ENCODE measurements around the gene RAP1GAP2. TPM values are rescaled to one million over a fixed set of nuclear protein-coding genes. Genes with fewer than 3 reads are reported as not detected.
A peak's percentile ranks its signal among the peaks of the same experiment; 100 is the strongest.

RAP1GAP2 gene
- total and polyA plus RNA-seq, 2 experiments from 2014 or later, result 0.74 to 3.8 TPM

DNA sequence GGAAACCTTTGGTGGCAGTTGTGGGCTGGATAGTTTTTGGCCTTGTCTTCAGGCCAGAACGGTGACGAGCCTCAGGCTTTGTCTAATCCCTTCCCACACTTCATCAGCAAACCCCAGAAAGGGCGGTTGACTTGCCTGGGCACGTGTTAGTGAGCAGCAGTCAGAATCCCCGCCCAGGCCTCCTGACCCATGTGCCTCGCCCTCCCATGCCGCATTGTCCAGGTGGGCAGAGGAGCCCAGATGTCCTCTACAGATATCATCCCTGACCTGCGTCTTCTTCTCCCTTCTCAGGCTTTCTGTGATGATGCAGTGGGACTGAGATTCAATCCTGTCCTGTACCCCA lies 184.6 kb downstream of the RAP1GAP2 start:
- H3K9ac ChIP-seq, result no peak overlapping the region
- H3K79me2 ChIP-seq (ENCODE audit: insufficient read depth), result no peaks in the 10 kb centered on the region
- in situ Hi-C loops (cut with MboI), result no loop called here
- no peaks in the 10 kb centered on the region for H4K20me1 ChIP-seq (ENCODE audit: insufficient read depth)
- no peaks in the 10 kb centered on the region for H3K9me2 ChIP-seq (ENCODE audit: insufficient read depth)
- H3K27me3 ChIP-seq (replicated peaks; ENCODE audit: insufficient read depth), result no peaks in the 10 kb centered on the region
- TF ChIP-seq EZH2 (IDR thresholded peaks at IDR 0.05; ENCODE audit: insufficient read depth, poor library complexity, severe bottlenecking) (no peak), EZH2phosphoT487 (IDR thresholded peaks at IDR 0.05; ENCODE audit: insufficient read depth, low read depth) (no peak)
- no peak overlapping the region for H3K4me3 ChIP-seq
- H3K9me3 ChIP-seq (ENCODE audit: low read depth), result no peaks in the 10 kb centered on the region
- H3K4me1 ChIP-seq (ENCODE audit: insufficient read depth), result peaks cover 10% of the 10 kb centered on the region
- no peak overlapping the region for H2AFZ ChIP-seq
- no peak for DNase-seq
- no peak overlapping the region for H3K27ac ChIP-seq
- H3F3A ChIP-seq (ENCODE audit: insufficient read depth), result no peaks in the 10 kb centered on the region
- 96 to 97% methylated on average over 7 to 8 of the region's 8 CpGs for WGBS, 2 experiments (ENCODE audit: low coverage in 1 of 2, low lambda C conversion rate in 2 of 2, missing lambda C conversion rate in 2 of 2)
- no peaks in the 10 kb centered on the region for H3K36me3 ChIP-seq (ENCODE audit: low read depth)
- H3K4me2 ChIP-seq (ENCODE audit: unreplicated experiment), result no peak overlapping the region

DNA sequence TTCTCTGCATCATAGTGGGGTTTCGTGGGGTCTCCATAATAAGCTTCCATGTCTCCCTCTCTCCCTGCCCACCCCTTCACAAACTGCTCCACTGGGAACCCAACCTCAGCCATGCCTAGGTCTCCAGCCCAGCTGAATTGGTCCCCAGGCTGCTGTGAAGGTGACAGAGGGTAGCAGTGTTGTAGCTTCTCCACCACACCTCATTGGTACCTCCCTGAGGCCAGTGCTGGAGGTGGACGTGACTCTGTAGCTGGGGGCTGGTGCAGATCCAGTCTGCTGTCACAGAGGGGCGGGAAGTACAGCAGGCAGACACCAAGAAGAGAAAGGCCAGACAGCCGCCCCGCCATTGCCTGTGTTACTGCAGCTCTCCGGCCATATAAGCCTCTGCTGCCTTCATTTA lies 185.1 kb downstream of the RAP1GAP2 start:
- TF ChIP-seq EZH2 (IDR thresholded peaks at IDR 0.05; ENCODE audit: insufficient read depth, poor library complexity, severe bottlenecking) (no peak), EZH2phosphoT487 (IDR thresholded peaks at IDR 0.05; ENCODE audit: insufficient read depth, low read depth) (no peak)
- Histone ChIP-seq H2AFZ (no peak overlapping the region), H3K9ac (no peak overlapping the region), H4K20me1 (ENCODE audit: insufficient read depth) (no peaks in the 10 kb centered on the region), H3K27me3 (replicated peaks; ENCODE audit: insufficient read depth) (no peaks in the 10 kb centered on the region), H3K36me3 (ENCODE audit: low read depth) (no peaks in the 10 kb centered on the region), H3K4me2 (ENCODE audit: unreplicated experiment) (no peak overlapping the region), H3K9me2 (ENCODE audit: insufficient read depth) (no peaks in the 10 kb centered on the region), H3K4me1 (ENCODE audit: insufficient read depth) (peaks cover 10% of the 10 kb centered on the region), H3K4me3 (no peak overlapping the region), H3K27ac (no peak overlapping the region), H3K9me3 (ENCODE audit: low read depth) (no peaks in the 10 kb centered on the region), H3F3A (ENCODE audit: insufficient read depth) (no peaks in the 10 kb centered on the region), H3K79me2 (ENCODE audit: insufficient read depth) (no peaks in the 10 kb centered on the region)
- WGBS, 2 experiments (ENCODE audit: low coverage in 1 of 2, low lambda C conversion rate in 2 of 2, missing lambda C conversion rate in 2 of 2), result 91 to 94% methylated on average over 6 of the region's 6 CpGs
- no peak for DNase-seq
- in situ Hi-C loops (cut with MboI), result no loop called here

DNA sequence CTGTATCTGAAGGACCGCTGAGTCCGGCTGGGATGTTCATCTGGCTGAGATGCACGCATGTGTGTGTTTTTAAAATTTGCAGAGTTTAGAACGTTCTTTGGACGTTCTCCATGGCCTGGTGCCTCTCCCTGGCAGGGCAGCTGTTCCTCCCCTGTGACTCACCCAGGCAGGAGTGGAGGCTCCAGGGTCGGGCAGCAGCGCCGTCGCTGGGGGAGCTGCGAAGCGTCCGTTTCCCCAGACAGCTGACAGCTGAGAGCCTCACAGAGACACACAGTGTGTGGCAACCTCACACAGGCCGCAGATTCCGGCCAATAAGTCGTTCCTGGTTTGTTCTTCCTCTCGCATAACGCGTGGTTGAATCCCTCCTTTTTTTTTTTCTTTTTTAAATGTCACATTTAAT lies 186.6 kb downstream of the RAP1GAP2 start:
- Histone ChIP-seq H3K9me3 (ENCODE audit: low read depth) (no peaks in the 10 kb centered on the region), H3K4me1 (ENCODE audit: insufficient read depth) (peaks cover 10% of the 10 kb centered on the region), H3K4me3 (peak overlapping the region; percentile 58), H3K9ac (peak overlapping the region; percentile 73), H3K27me3 (replicated peaks; ENCODE audit: insufficient read depth) (no peaks in the 10 kb centered on the region), H3K9me2 (ENCODE audit: insufficient read depth) (no peaks in the 10 kb centered on the region), H2AFZ (peak overlapping the region; percentile 93), H4K20me1 (ENCODE audit: insufficient read depth) (no peaks in the 10 kb centered on the region), H3K27ac (peak overlapping the region; percentile 75), H3K36me3 (ENCODE audit: low read depth) (no peaks in the 10 kb centered on the region), H3F3A (ENCODE audit: insufficient read depth) (no peaks in the 10 kb centered on the region), H3K79me2 (ENCODE audit: insufficient read depth) (no peaks in the 10 kb centered on the region), H3K4me2 (ENCODE audit: unreplicated experiment) (peak overlapping the region; percentile 76)
- TF ChIP-seq EZH2 (IDR thresholded peaks at IDR 0.05; ENCODE audit: insufficient read depth, poor library complexity, severe bottlenecking), result no peak
- TF ChIP-seq EZH2phosphoT487 (IDR thresholded peaks at IDR 0.05; ENCODE audit: insufficient read depth, low read depth), result no peak
- WGBS, 2 experiments (ENCODE audit: low coverage in 1 of 2, low lambda C conversion rate in 2 of 2, missing lambda C conversion rate in 2 of 2), result 0 to 2% methylated on average over 15 to 18 of the region's 18 CpGs
- in situ Hi-C loops (cut with MboI), result no loop called here
- peak; percentile 96 for DNase-seq

DNA sequence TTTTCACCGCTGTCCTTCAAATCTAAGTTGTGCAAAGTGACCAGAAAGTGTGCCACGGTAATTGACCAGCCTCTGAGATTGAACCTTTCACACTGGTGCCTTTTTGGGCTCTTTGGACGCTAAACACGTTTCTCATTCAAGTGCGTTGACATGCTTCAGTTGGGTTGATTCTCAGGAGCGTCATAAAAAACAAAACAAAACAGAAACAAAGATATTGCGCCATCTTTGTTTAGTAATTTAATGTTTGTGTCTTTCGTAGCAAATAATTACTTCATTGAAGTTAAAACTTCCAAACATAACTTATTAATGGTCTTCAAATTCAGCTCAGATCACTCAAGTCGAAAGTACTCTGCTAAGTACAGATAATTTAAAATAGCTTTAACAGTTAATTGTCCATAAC lies 187.0 kb downstream of the RAP1GAP2 start:
- WGBS, 2 experiments (ENCODE audit: low coverage in 1 of 2, low lambda C conversion rate in 2 of 2, missing lambda C conversion rate in 2 of 2), result 11 to 13% methylated on average over 9 of the region's 9 CpGs
- DNase-seq, result peak; percentile 51
- TF ChIP-seq EZH2 (IDR thresholded peaks at IDR 0.05; ENCODE audit: insufficient read depth, poor library complexity, severe bottlenecking) (no peak), EZH2phosphoT487 (IDR thresholded peaks at IDR 0.05; ENCODE audit: insufficient read depth, low read depth) (no peak)
- H3K9me2 ChIP-seq (ENCODE audit: insufficient read depth), result no peaks in the 10 kb centered on the region
- H4K20me1 ChIP-seq (ENCODE audit: insufficient read depth), result no peaks in the 10 kb centered on the region
- peak overlapping the region; percentile 75 for H3K27ac ChIP-seq
- in situ Hi-C loops (cut with MboI), result no loop called here
- H2AFZ ChIP-seq, result peak overlapping the region; percentile 93
- H3K9ac ChIP-seq, result peak overlapping the region; percentile 73
- no peaks in the 10 kb centered on the region for H3K79me2 ChIP-seq (ENCODE audit: insufficient read depth)
- no peaks in the 10 kb centered on the region for H3F3A ChIP-seq (ENCODE audit: insufficient read depth)
- H3K36me3 ChIP-seq (ENCODE audit: low read depth), result no peaks in the 10 kb centered on the region
- H3K4me3 ChIP-seq, result peak overlapping the region; percentile 58
- H3K9me3 ChIP-seq (ENCODE audit: low read depth), result no peaks in the 10 kb centered on the region
- H3K4me2 ChIP-seq (ENCODE audit: unreplicated experiment), result peak overlapping the region; percentile 76
- peaks cover 10% of the 10 kb centered on the region for H3K4me1 ChIP-seq (ENCODE audit: insufficient read depth)
- no peaks in the 10 kb centered on the region for H3K27me3 ChIP-seq (replicated peaks; ENCODE audit: insufficient read depth)

DNA sequence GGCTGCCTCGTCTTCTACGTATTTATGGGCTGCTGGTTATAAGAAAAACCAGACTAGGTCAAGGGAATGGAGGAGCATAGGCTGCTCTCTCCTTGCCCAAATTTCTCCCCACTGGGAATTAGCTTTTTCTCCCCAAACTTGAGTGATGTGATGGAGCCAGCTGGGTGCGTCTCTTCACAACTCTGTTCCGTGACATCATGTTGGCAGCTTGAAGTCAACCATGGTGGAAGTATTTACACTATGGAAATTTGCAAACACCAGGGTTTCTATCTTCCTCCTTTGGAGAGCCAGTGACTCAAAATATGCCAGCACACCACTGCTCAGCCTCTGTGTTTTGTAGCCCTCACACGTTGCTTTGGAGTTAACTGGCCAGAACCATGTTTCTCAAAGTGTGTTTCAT lies 189.1 kb downstream of the RAP1GAP2 start:
- Histone ChIP-seq H3K27me3 (replicated peaks; ENCODE audit: insufficient read depth) (no peaks in the 10 kb centered on the region), H3K4me3 (no peak overlapping the region), H4K20me1 (ENCODE audit: insufficient read depth) (no peaks in the 10 kb centered on the region), H3K79me2 (ENCODE audit: insufficient read depth) (no peaks in the 10 kb centered on the region), H3K9me2 (ENCODE audit: insufficient read depth) (no peaks in the 10 kb centered on the region), H3K36me3 (ENCODE audit: low read depth) (no peaks in the 10 kb centered on the region), H3F3A (ENCODE audit: insufficient read depth) (no peaks in the 10 kb centered on the region), H2AFZ (no peak overlapping the region), H3K4me2 (ENCODE audit: unreplicated experiment) (no peak overlapping the region), H3K27ac (no peak overlapping the region), H3K9ac (no peak overlapping the region), H3K9me3 (ENCODE audit: low read depth) (no peaks in the 10 kb centered on the region), H3K4me1 (ENCODE audit: insufficient read depth) (peaks cover 10% of the 10 kb centered on the region)
- TF ChIP-seq EZH2phosphoT487 (IDR thresholded peaks at IDR 0.05; ENCODE audit: insufficient read depth, low read depth) (no peak), EZH2 (IDR thresholded peaks at IDR 0.05; ENCODE audit: insufficient read depth, poor library complexity, severe bottlenecking) (no peak)
- in situ Hi-C loops (cut with MboI), result no loop called here
- DNase-seq, result no peak
- 91 to 96% methylated on average over 5 of the region's 5 CpGs for WGBS, 2 experiments (ENCODE audit: low coverage in 1 of 2, low lambda C conversion rate in 2 of 2, missing lambda C conversion rate in 2 of 2)
